ENCODE measurements around the gene KIDINS220.

Gene KIDINS220

GRCh38 chr2:8697190-8697589 lies 140.2 kb downstream of the KIDINS220 start:
- no peak for DNase-seq (ENCODE audit: low spot score)

- no peak for DNase-seq (ENCODE audit: low spot score)
Observed at GRCh38 chr2:8694737-8695136, 142.7 kb downstream of the KIDINS220 start.

- DNase-seq (ENCODE audit: low spot score) = no peak
Observed at GRCh38 chr2:8693157-8693821, 144.1 kb downstream of the KIDINS220 start.

- no peak for DNase-seq (ENCODE audit: low spot score)
Observed at GRCh38 chr2:8692783-8693156, 144.6 kb downstream of the KIDINS220 start.

- no peak for DNase-seq (ENCODE audit: low spot score)
Observed at GRCh38 chr2:8691859-8692437, 145.5 kb downstream of the KIDINS220 start.

- peak; percentile 79 for DNase-seq (ENCODE audit: low spot score)
Observed at GRCh38 chr2:8685697-8686358, 151.6 kb downstream of the KIDINS220 start.

- peak; percentile 32 for DNase-seq (ENCODE audit: low spot score)
Observed at GRCh38 chr2:8684878-8685696, 152.3 kb downstream of the KIDINS220 start.

GRCh38 chr2:8684540-8684877 lies 152.9 kb downstream of the KIDINS220 start:
- peak; percentile 43 for DNase-seq (ENCODE audit: low spot score)

GRCh38 chr2:8682719-8683667 lies 154.4 kb downstream of the KIDINS220 start:
- peak; percentile 52 for DNase-seq (ENCODE audit: low spot score)

GRCh38 chr2:8681786-8682692 lies 155.4 kb downstream of the KIDINS220 start, which contains the start of gene ID2:
ID2 (plus strand) TSS chr2:8682056; CDS start chr2:8682166, 110 bp downstream.
- peak; percentile 99 for DNase-seq (ENCODE audit: low spot score)

GRCh38 chr2:8680822-8681760 lies 156.3 kb downstream of the KIDINS220 start:
- peak; percentile 68 for DNase-seq (ENCODE audit: low spot score)

- DNase-seq (ENCODE audit: low spot score) = no peak
Observed at GRCh38 chr2:8679827-8680731, 157.3 kb downstream of the KIDINS220 start.

- no peak for DNase-seq (ENCODE audit: low spot score)
Observed at GRCh38 chr2:8679567-8679826, 157.9 kb downstream of the KIDINS220 start.

Measured in CD4-positive, alpha-beta T cell treated with Interleukin-2 at 100 ng/mL for 4 hours (primary cell).